GM12878 (cell line): ENCODE measurements around the gene SCP2D1. TPM values are rescaled to one million over a fixed set of nuclear protein-coding genes. Genes with fewer than 3 reads are reported as not detected.

Experiments used
- ATAC-seq: fragments of 200-7000 bp; cut with Tn5 transposase; 3 replicates; pipeline ENCODE4 v1.9.1; 2020; ENCODE audit warnings: mild to moderate bottlenecking, moderate library complexity
- BruUV-seq: library from RNA; stranded (reverse); fragments of 400-500 nt; replicated peaks from 2 replicates; lab custom pipeline; 2021; lab: Mats Ljungman, UMichigan
- CTCF ChIA-PET: fragments of 300-600 bp; sonication (Branson Sonifier 250); formaldehyde crosslinking; extraction: SDS; loops from one replicate; lab custom pipeline; 2021; ENCODE audit warnings: inconsistent platforms; lab: Yijun Ruan, JAX
- POLR2A ChIA-PET: fragments of 350-600 bp; formaldehyde crosslinking; extraction: SDS; loops from one replicate; lab custom pipeline; 2021; ENCODE audit warnings: inconsistent platforms; lab: Charles Lee
- RAD21 ChIA-PET: fragments of 300-600 bp; sonication (Branson Sonifier 250); formaldehyde crosslinking; loops from one replicate; lab custom pipeline; 2023; ENCODE audit warnings: antibody characterized with exemption; ENCODE audit not compliant: unreplicated experiment; lab: Charles Lee
- SMC1A ChIA-PET: fragments of 300-600 bp; sonication (Branson Sonifier 250); formaldehyde crosslinking; loops from one replicate; lab custom pipeline; 2023; ENCODE audit not compliant: unreplicated experiment, uncharacterized antibody; lab: Charles Lee
- DNase-seq: peaks from one replicate; pipeline ENCODE4 v3.0.0-alpha.2; 2011; ENCODE audit warnings: low read depth, low spot score
- FAIRE-seq: peaks from 3 replicates; lab custom pipeline; 2011; peaks lifted over from hg19 to GRCh38; lab: Jason Lieb, UNC
- H2AFZ ChIP-seq: 2 replicates; pipeline ENCODE4 v1.6.0; 2011; ENCODE audit warnings: low read depth, low read length, control low read depth; ENCODE audit not compliant: control insufficient read depth
- H3K27ac ChIP-seq: 2 replicates; pipeline ENCODE4 v1.5.1; 2011; ENCODE audit warnings: control low read depth; ENCODE audit not compliant: control insufficient read depth, insufficient read depth
- H3K27me3 ChIP-seq, 2 experiments: replicated peaks in 1 of 2; 2 replicates each; pipeline versions ENCODE4 v1.6.0 to v1.6.1; 2011; ENCODE audit warnings: low read length in 1 of 2; ENCODE audit not compliant: control insufficient read depth in 2 of 2, insufficient read depth in 2 of 2
- H3K36me3 ChIP-seq, 2 experiments: 2 replicates each; pipeline ENCODE4 v1.5.1; 2011; ENCODE audit warnings: low read length in 1 of 2; ENCODE audit not compliant: control insufficient read depth in 2 of 2, insufficient read depth in 2 of 2
- H3K4me1 ChIP-seq: 2 replicates; pipeline ENCODE4 v1.6.1; 2011; ENCODE audit warnings: mild to moderate bottlenecking, low read length, moderate library complexity, mixed read lengths; ENCODE audit not compliant: control insufficient read depth, insufficient read depth
- H3K4me2 ChIP-seq: 2 replicates; pipeline ENCODE4 v1.6.0; 2011; ENCODE audit warnings: control low read depth; ENCODE audit not compliant: control insufficient read depth, insufficient read depth
- H3K4me3 ChIP-seq: fragments of 200-600 bp; sonication (generic); 2 replicates; pipeline ENCODE4 v1.5.1; 2016
- H3K79me2 ChIP-seq: 2 replicates; pipeline ENCODE4 v1.6.0; 2011; ENCODE audit warnings: low read length; ENCODE audit not compliant: control insufficient read depth, insufficient read depth
- H3K9ac ChIP-seq: 2 replicates; pipeline ENCODE4 v1.8.0; 2011; ENCODE audit warnings: low read length, control low read depth, mixed read lengths; ENCODE audit not compliant: control insufficient read depth, insufficient read depth
- H3K9me3 ChIP-seq: replicated peaks from 3 replicates; pipeline ENCODE4 v1.5.1; 2011; ENCODE audit warnings: mild to moderate bottlenecking, low read length; ENCODE audit not compliant: control insufficient read depth, insufficient read depth
- H4K20me1 ChIP-seq: 2 replicates; pipeline ENCODE4 v1.6.0; 2011; ENCODE audit not compliant: control insufficient read depth, insufficient read depth
- ASH2L ChIP-seq: fragments of 300-600, 200-600 bp; sonication (generic); IDR thresholded peaks from 2 replicates; pipeline ENCODE4 v1.6.1; 2017; ENCODE audit warnings: low read depth, mild to moderate bottlenecking, borderline replicate concordance
- BHLHE40 ChIP-seq, 2 experiments: fragments of 450-650 bp in 1 of 2; IDR thresholded peaks; 2 replicates each; pipeline ENCODE4 v1.6.1; 2011 to 2017; ENCODE audit warnings: low read depth in 2 of 2, borderline replicate concordance in 1 of 2, improper control_type of control experiment in 1 of 2, low read length in 1 of 2, mild to moderate bottlenecking in 1 of 2
- CUX1 ChIP-seq: IDR thresholded peaks from 2 replicates; pipeline ENCODE4 v1.6.1; 2012; ENCODE audit warnings: improper control_type of control experiment, low read depth, low read length; ENCODE audit not compliant: insufficient replicate concordance
- EP300 ChIP-seq, 2 experiments: fragments of 150-350 bp in 1 of 2; IDR thresholded peaks; 2 replicates each; pipeline ENCODE4 v1.6.1; 2011 to 2012; ENCODE audit warnings: low read depth in 2 of 2, low read length in 2 of 2, borderline replicate concordance in 1 of 2, improper control_type of control experiment in 1 of 2, inconsistent platforms in 1 of 2; ENCODE audit not compliant: control insufficient read depth in 1 of 2
- IKZF2 ChIP-seq, 2 experiments: fragments of 450-650 bp; IDR thresholded peaks; 2 replicates each; pipeline ENCODE4 v1.6.1; 2017; ENCODE audit warnings: mild to moderate bottlenecking in 2 of 2, moderate library complexity in 2 of 2
- IRF4 ChIP-seq: IDR thresholded peaks from 2 replicates; pipeline ENCODE4 v1.6.1; 2011; ENCODE audit warnings: low read depth, low read length
- POU2F2 ChIP-seq: IDR thresholded peaks from 3 replicates; pipeline ENCODE4 v1.6.1; 2011; ENCODE audit warnings: low read depth, mild to moderate bottlenecking, low read length, borderline replicate concordance
- SMC3 ChIP-seq: IDR thresholded peaks from 2 replicates; pipeline ENCODE4 v1.6.1; 2011; ENCODE audit warnings: low read length, improper control_type of control experiment, borderline replicate concordance
- TCF7 ChIP-seq: IDR thresholded peaks from 2 replicates; pipeline ENCODE4 v1.6.1; 2014; ENCODE audit warnings: antibody characterized with exemption, borderline replicate concordance
- YBX1 ChIP-seq: fragments of 450-650 bp; IDR thresholded peaks from 2 replicates; pipeline ENCODE4 v1.6.1; 2016; ENCODE audit warnings: antibody characterized with exemption
- ZBTB11 ChIP-seq: fragments of 450-650 bp; formaldehyde crosslinking; IDR thresholded peaks from 2 replicates; pipeline ENCODE4 v1.5.0; 2022; ENCODE audit warnings: mild to moderate bottlenecking, missing genetic modification characterization
- ZNF24 ChIP-seq: fragments of 450-650 bp; IDR thresholded peaks from 2 replicates; pipeline ENCODE4 v1.6.1; 2017; ENCODE audit warnings: antibody characterized with exemption, mild to moderate bottlenecking
- ZZZ3 ChIP-seq: IDR thresholded peaks from 2 replicates; pipeline ENCODE4 v1.6.1; 2011; ENCODE audit warnings: low read depth; ENCODE audit not compliant: control insufficient read depth, insufficient read length
- WGBS: methylation state at CpG from one replicate; pipeline ENCODE4 v1.1.6; 2016; ENCODE audit warnings: low lambda C conversion rate; ENCODE audit not compliant: insufficient replicate concordance, insufficient coverage; ENCODE audit errors: missing lambda C conversion rate; 5-methylcytosine and 5-hydroxymethylcytosine counted together
- in situ Hi-C: fragments of 300-500 bp; cut with MboI; formaldehyde crosslinking; loops from 9 replicates; pipeline ENCODE4 v1.14.3; 2018; ENCODE audit warnings: mixed read lengths
- intact Hi-C: fragments of 100-400 bp; cut with micrococcal nuclease; formaldehyde crosslinking; loops from one replicate; pipeline ENCODE4 v1.14.2; 2022; ENCODE audit not compliant: unreplicated experiment
- polyA plus RNA-seq, 11 experiments: library from polyadenylated mRNA; depleted of rRNA in 4 of 11; unstranded in 6 of 11; stranded (reverse) in 5 of 11; fragments of >200 nt; fragmentation: Nextera tagmentation in 4 of 11; fragmentation: Illumina TruSeq in 1 of 11; extraction: Ambion mirVana in 4 of 11; extraction: Trizol in 1 of 11; gene quantifications; 1 replicate in 1 of 11; 2 replicates in 10 of 11; pipeline versions ENCODE4 v1.2.1 to v1.2.3, GENCODE V29; 2011 to 2016; ENCODE audit warnings: inconsistent platforms in 2 of 11, missing spikeins in 2 of 11, low read depth in 1 of 11
- total RNA-seq, 4 experiments: library from RNA; depleted of rRNA in 3 of 4; stranded (reverse); fragments of >200 nt in 3 of 4; fragmentation: Illumina TruSeq in 1 of 4; extraction: Trizol in 1 of 4; gene quantifications; 2 replicates each; pipeline versions ENCODE4 v1.2.1 to v1.2.3, GENCODE V29; 2013 to 2021
- TF ChIP-seq, protein P1 (sequence below): fragments of 450-650 bp; IDR thresholded peaks from 2 replicates; pipeline ENCODE4 v1.6.1; 2016; ENCODE audit warnings: mild to moderate bottlenecking

SCP2D1 gene
- total and polyA plus RNA-seq, 10 of the 15 experiments (the other 5 are each of a cell fraction or from before 2014, with no cell fraction given): not detected

GRCh38 chr20:18857640-18858039, 44.1 kb downstream of the SCP2D1 start (continued):
- TF ChIP-seq CUX1 (no peak), EP300 (IDR thresholded peaks at IDR 0.05; ENCODE audit: borderline replicate concordance in 1 of 2, control insufficient read depth in 1 of 2, low read depth in 2 of 2, low read length in 2 of 2) (no peak), TCF7 (no peak), ZZZ3 (no peak)

- H2AFZ ChIP-seq: no peak overlapping the region
- ATAC-seq: no peak
- WGBS: 37% methylated on average over 3 of the region's 3 CpGs
- no peak overlapping the region for H3K4me3 ChIP-seq
- H3K36me3 ChIP-seq: no peaks in the 10 kb centered on the region
- BruUV-seq: no TSS peak
- no peak overlapping the region for H3K9ac ChIP-seq
- SMC1A ChIA-PET: no interaction called here
- no peak overlapping the region for H3K4me2 ChIP-seq
- DNase-seq: no peak
- intact Hi-C loops: no loop called here
- in situ Hi-C loops: no loop called here
- no peaks in the 10 kb centered on the region for H3K27me3 ChIP-seq
- H3K4me1 ChIP-seq: no peaks in the 10 kb centered on the region
- POLR2A ChIA-PET: no interaction called here
- H3K79me2 ChIP-seq: no peaks in the 10 kb centered on the region
- peaks cover 1% of the 10 kb centered on the region; the same call in 1 of the 3 replicates for H3K9me3 ChIP-seq
- RAD21 ChIA-PET: no interaction called here
- FAIRE-seq: no peak
- CTCF ChIA-PET: no interaction called here
- H3K27ac ChIP-seq: no peak overlapping the region
- H4K20me1 ChIP-seq: no peaks in the 10 kb centered on the region
- TF ChIP-seq ZNF24 (no peak), IKZF2 (IDR thresholded peaks at IDR 0.05) (no peak), ZBTB11 (CRISPR knock-in tag) (no peak), IRF4 (no peak), YBX1 (no peak), POU2F2 (no peak), ASH2L (no peak), SMC3 (no peak), BHLHE40 (IDR thresholded peaks at IDR 0.05; ENCODE audit: borderline replicate concordance in 1 of 2, low read depth in 2 of 2, low read length in 1 of 2) (no peak)
- TF ChIP-seq, protein P1, sequence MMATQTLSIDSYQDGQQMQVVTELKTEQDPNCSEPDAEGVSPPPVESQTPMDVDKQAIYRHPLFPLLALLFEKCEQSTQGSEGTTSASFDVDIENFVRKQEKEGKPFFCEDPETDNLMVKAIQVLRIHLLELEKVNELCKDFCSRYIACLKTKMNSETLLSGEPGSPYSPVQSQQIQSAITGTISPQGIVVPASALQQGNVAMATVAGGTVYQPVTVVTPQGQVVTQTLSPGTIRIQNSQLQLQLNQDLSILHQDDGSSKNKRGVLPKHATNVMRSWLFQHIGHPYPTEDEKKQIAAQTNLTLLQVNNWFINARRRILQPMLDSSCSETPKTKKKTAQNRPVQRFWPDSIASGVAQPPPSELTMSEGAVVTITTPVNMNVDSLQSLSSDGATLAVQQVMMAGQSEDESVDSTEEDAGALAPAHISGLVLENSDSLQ: no peak
Observed at GRCh38 chr20:18858816-18859215, 45.2 kb downstream of the SCP2D1 start.
